ENCODE data around the gene PNKP. TPM values are rescaled to one million over a fixed set of nuclear protein-coding genes. Genes with fewer than 3 reads are reported as not detected.
"Not testable (repeated sequence)": the region's sequence is repeated elsewhere in the genome, so short reads cannot be mapped to it uniquely, and the experiment has no call there.

PNKP gene
- total RNA-seq, 2 donors from 2014 or later: 55.8 to 78.7 TPM

GRCh38 chr19:49824662-49825061 lies 42.7 kb downstream of the PNKP start:
- Histone ChIP-seq H3K27ac (no peak overlapping the region), H3K4me3 (no peak overlapping the region), H3K36me3 (peaks cover 10% of the 10 kb centered on the region), H3K4me1 (ENCODE audit: control insufficient read depth in 1 of 2, low read depth in 2 of 2) (peaks cover under 1% of the 10 kb centered on the region in 2 donors), H3K27me3 (replicated peaks; ENCODE audit: insufficient read depth) (no peaks in the 10 kb centered on the region), H3K9me3 (no peaks in the 10 kb centered on the region)
- ATAC-seq (ENCODE audit: insufficient number of reproducible peaks, low FRiP score, low read depth) (no peak), DNase-seq (ENCODE audit: low spot score) (no peak)
- TF ChIP-seq, protein P1, sequence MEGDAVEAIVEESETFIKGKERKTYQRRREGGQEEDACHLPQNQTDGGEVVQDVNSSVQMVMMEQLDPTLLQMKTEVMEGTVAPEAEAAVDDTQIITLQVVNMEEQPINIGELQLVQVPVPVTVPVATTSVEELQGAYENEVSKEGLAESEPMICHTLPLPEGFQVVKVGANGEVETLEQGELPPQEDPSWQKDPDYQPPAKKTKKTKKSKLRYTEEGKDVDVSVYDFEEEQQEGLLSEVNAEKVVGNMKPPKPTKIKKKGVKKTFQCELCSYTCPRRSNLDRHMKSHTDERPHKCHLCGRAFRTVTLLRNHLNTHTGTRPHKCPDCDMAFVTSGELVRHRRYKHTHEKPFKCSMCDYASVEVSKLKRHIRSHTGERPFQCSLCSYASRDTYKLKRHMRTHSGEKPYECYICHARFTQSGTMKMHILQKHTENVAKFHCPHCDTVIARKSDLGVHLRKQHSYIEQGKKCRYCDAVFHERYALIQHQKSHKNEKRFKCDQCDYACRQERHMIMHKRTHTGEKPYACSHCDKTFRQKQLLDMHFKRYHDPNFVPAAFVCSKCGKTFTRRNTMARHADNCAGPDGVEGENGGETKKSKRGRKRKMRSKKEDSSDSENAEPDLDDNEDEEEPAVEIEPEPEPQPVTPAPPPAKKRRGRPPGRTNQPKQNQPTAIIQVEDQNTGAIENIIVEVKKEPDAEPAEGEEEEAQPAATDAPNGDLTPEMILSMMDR (IDR thresholded peaks at IDR 0.05): no peak

DNA sequence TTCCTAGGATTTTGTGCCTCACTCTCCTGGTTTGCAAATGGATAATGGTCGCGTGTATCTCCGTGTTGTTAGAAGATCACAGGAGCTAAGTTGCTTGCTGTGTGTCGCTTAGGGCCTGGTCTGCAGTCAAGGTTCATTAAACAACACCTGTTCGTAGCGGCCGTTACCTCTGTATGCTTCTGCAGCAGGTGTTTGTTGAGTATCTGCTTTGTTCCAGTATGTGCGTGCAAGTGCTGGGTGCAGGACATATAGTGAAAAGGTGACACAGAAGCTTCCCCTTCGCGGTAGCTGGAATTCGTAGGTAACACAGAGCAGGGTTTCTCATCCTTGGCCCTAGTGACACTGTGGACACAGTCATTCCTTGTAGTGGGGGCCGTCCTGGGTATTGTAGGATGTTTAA lies 43.9 kb downstream of the PNKP start:
- TF ChIP-seq, protein P1 (IDR thresholded peaks at IDR 0.05): no peak
- peaks cover 9 to 12% of the 10 kb centered on the region in 2 donors for H3K4me1 ChIP-seq (ENCODE audit: control insufficient read depth in 1 of 2, low read depth in 2 of 2)
- no peaks in the 10 kb centered on the region for H3K27me3 ChIP-seq (replicated peaks; ENCODE audit: insufficient read depth)
- DNase-seq (ENCODE audit: low spot score) (no peak), ATAC-seq (ENCODE audit: insufficient number of reproducible peaks, low FRiP score, low read depth) (no peak)
- H3K9me3 ChIP-seq: no peaks in the 10 kb centered on the region
- H3K36me3 ChIP-seq: peaks cover 9% of the 10 kb centered on the region
- H3K27ac ChIP-seq: no peak overlapping the region
- no peak overlapping the region for H3K4me3 ChIP-seq

- H3K4me3 ChIP-seq: no peak overlapping the region
- H3K36me3 ChIP-seq: peaks cover 5% of the 10 kb centered on the region
- H3K4me1 ChIP-seq (ENCODE audit: control insufficient read depth in 1 of 2, low read depth in 2 of 2): peaks cover 12% of the 10 kb centered on the region in 2 donors
- TF ChIP-seq, protein P1 (IDR thresholded peaks at IDR 0.05): no peak
- no peaks in the 10 kb centered on the region for H3K27me3 ChIP-seq (replicated peaks; ENCODE audit: insufficient read depth)
- no peak overlapping the region for H3K27ac ChIP-seq
- DNase-seq (ENCODE audit: low spot score) (no peak), ATAC-seq (ENCODE audit: insufficient number of reproducible peaks, low FRiP score, low read depth) (no peak)
- no peaks in the 10 kb centered on the region for H3K9me3 ChIP-seq
These were observed 47.3 kb downstream of the PNKP start for GRCh38 chr19:49820125-49820524.

DNA sequence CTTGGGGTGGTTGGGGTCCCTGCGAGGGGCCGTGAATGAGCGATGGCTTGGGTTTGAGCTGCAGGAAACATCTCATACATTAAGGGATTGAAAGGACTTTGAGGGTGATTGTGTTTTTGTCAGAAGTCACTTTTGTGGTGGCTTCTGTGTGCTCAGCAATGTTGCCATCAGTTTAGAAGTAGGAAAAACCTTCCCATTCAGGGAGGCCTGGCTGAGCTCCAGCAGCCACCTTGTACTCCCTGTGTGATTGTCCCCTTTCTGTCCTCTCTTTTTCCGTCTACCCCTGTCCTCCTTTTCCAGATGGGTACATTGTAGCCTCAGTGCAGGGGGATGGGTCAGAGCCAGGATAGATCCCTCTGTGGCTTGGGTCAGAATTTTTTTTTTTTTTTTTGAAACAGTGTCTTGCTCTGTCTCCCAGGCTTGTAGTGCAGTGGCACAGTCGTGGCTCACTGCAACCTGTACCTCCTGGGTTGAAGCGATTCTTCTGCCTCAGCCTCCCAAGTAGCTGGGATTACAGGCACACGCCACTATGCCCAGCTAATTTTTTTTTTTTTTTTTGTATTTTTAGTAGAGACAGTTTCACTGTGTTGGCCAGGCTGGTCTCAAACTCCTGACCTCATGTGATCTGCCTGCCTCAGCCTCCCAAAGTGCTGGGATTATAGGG lies 47.8 kb downstream of the PNKP start:
- DNase-seq (ENCODE audit: low spot score); ATAC-seq (ENCODE audit: insufficient number of reproducible peaks, low FRiP score, low read depth); H3K27me3 ChIP-seq (replicated peaks; ENCODE audit: insufficient read depth); H3K9me3 ChIP-seq; H3K27ac ChIP-seq; H3K36me3 ChIP-seq: not testable (repeated sequence)
- H3K4me1 ChIP-seq (ENCODE audit: control insufficient read depth in 1 of 2, low read depth in 2 of 2): peaks cover 12% of the 10 kb centered on the region in 2 donors
- H3K4me3 ChIP-seq: peak overlapping the region; percentile 96

GRCh38 chr19:49818649-49819370 lies 48.6 kb downstream of the PNKP start:
- DNase-seq (ENCODE audit: low spot score) (no peak), ATAC-seq (ENCODE audit: insufficient number of reproducible peaks, low FRiP score, low read depth) (no peak)
- Histone ChIP-seq H3K36me3 (peaks cover 5% of the 10 kb centered on the region), H3K9me3 (no peaks in the 10 kb centered on the region), H3K4me1 (ENCODE audit: control insufficient read depth in 1 of 2, low read depth in 2 of 2) (peaks cover 18 to 20% of the 10 kb centered on the region in 2 donors), H3K27me3 (replicated peaks; ENCODE audit: insufficient read depth) (no peaks in the 10 kb centered on the region), H3K4me3 (peak overlapping the region; percentile 96), H3K27ac (peak overlapping the region; percentile 90 to 98)
- TF ChIP-seq, protein P1 (IDR thresholded peaks at IDR 0.05): no peak
